ENCODE measurements around the gene MX2.

Gene MX2

GRCh38 chr21:41365377-41366107 is 3.7 kb downstream of the MX2 start:
- no peak for TF ChIP-seq ZNF274 (IDR thresholded peaks at IDR 0.05; ENCODE audit: low read depth, low read length)
- no peak overlapping the region for H3K4me3 ChIP-seq (ENCODE audit: low read length)

- peak overlapping the region; percentile 5; the same call in 1 of the 2 replicates for H3K4me3 ChIP-seq (ENCODE audit: low read length)
Observed at GRCh38 chr21:41366522-41367151, 4.8 kb downstream of the MX2 start.

GRCh38 chr21:41367301-41367944 is 5.6 kb downstream of the MX2 start:
- H3K4me3 ChIP-seq (ENCODE audit: low read length): peak overlapping the region; percentile 30; the same call in 1 of the 2 replicates
- no peak for TF ChIP-seq ZNF274 (IDR thresholded peaks at IDR 0.05; ENCODE audit: low read depth, low read length)

More at GRCh38 chr21:41366522-41367151, 4.8 kb downstream of the MX2 start:
- TF ChIP-seq ZNF274 (IDR thresholded peaks at IDR 0.05; ENCODE audit: low read depth, low read length): no peak

GRCh38 chr21:41367945-41368734 is 6.3 kb downstream of the MX2 start:
- H3K4me3 ChIP-seq (ENCODE audit: low read length): no peak overlapping the region; the same call in 1 of the 2 replicates

GRCh38 chr21:41368735-41369104 is 6.9 kb downstream of the MX2 start:
- H3K4me3 ChIP-seq (ENCODE audit: low read length): peak overlapping the region; percentile 1; the same call in 1 of the 2 replicates
- TF ChIP-seq ZNF274 (IDR thresholded peaks at IDR 0.05; ENCODE audit: low read depth, low read length): no peak

More at GRCh38 chr21:41367945-41368734, 6.3 kb downstream of the MX2 start:
- TF ChIP-seq ZNF274 (IDR thresholded peaks at IDR 0.05; ENCODE audit: low read depth, low read length): no peak

- no peak for TF ChIP-seq ZNF274 (IDR thresholded peaks at IDR 0.05; ENCODE audit: low read depth, low read length)
- peak overlapping the region; percentile 6; the same call in 1 of the 2 replicates for H3K4me3 ChIP-seq (ENCODE audit: low read length)
Observed at GRCh38 chr21:41369105-41369919, 7.5 kb downstream of the MX2 start.

- peak overlapping the region; percentile 6; the same call in 1 of the 2 replicates for H3K4me3 ChIP-seq (ENCODE audit: low read length)
Observed at GRCh38 chr21:41369920-41370839, 8.4 kb downstream of the MX2 start.

GRCh38 chr21:41370840-41371684 is 9.2 kb downstream of the MX2 start:
- peak overlapping the region; percentile 0; the same call in 1 of the 2 replicates for H3K4me3 ChIP-seq (ENCODE audit: low read length)
- TF ChIP-seq ZNF274 (IDR thresholded peaks at IDR 0.05; ENCODE audit: low read depth, low read length): no peak

More at GRCh38 chr21:41369920-41370839, 8.4 kb downstream of the MX2 start:
- no peak for TF ChIP-seq ZNF274 (IDR thresholded peaks at IDR 0.05; ENCODE audit: low read depth, low read length)

GRCh38 chr21:41371685-41372030 is 9.8 kb downstream of the MX2 start:
- no peak for TF ChIP-seq ZNF274 (IDR thresholded peaks at IDR 0.05; ENCODE audit: low read depth, low read length)
- H3K4me3 ChIP-seq (ENCODE audit: low read length): no peak overlapping the region

- TF ChIP-seq ZNF274 (IDR thresholded peaks at IDR 0.05; ENCODE audit: low read depth, low read length): no peak
- no peak overlapping the region for H3K4me3 ChIP-seq (ENCODE audit: low read length)
Observed at GRCh38 chr21:41373253-41373652, 11.4 kb downstream of the MX2 start.

- TF ChIP-seq ZNF274 (IDR thresholded peaks at IDR 0.05; ENCODE audit: low read depth, low read length): no peak
Observed at GRCh38 chr21:41373763-41374162, 11.9 kb downstream of the MX2 start.

More at GRCh38 chr21:41373763-41374162, 11.9 kb downstream of the MX2 start:
- H3K4me3 ChIP-seq (ENCODE audit: low read length): no peak overlapping the region

All from GM08714 (cell line).